ENCODE results near the gene SIL1. TPM values are rescaled to one million over a fixed set of nuclear protein-coding genes. Genes with fewer than 3 reads are reported as not detected.
A peak's percentile ranks its signal among the peaks of the same experiment; 100 is the strongest.

SIL1 gene
- total and polyA plus RNA-seq, 7 donors: 7.8 to 60.8 (median 33.0) TPM

GRCh38 chr5:138956801-138957200, 241.4 kb downstream of the SIL1 start:
- H3K4me3 ChIP-seq: no peak overlapping the region
- no peaks in the 10 kb centered on the region for H3K9me3 ChIP-seq
- H3K27me3 ChIP-seq: no peaks in the 10 kb centered on the region
- WGBS, 2 donors: 97 to 98% methylated on average over 1 of the region's 1 CpG
- DNase-seq: peak; percentile 40
- peaks cover 0 to 39% (median 34%) of the 10 kb centered on the region in 4 donors for H3K4me1 ChIP-seq
- H3K27ac ChIP-seq: no peak overlapping the region
- intact Hi-C loops (cut with DNase I): loop anchor here (10.0 kb wide), 1 partner anchor 308 kb away; no protein-coding TSS in a partner anchor
- TF ChIP-seq CTCF (IDR thresholded peaks at IDR 0.05) (no peak), EP300 (IDR thresholded peaks at IDR 0.05) (no peak), POLR2A (IDR thresholded peaks at IDR 0.05) (no peak), POLR2AphosphoS5 (IDR thresholded peaks at IDR 0.05) (no peak)
- H3K36me3 ChIP-seq: no peaks in the 10 kb centered on the region

- no peak overlapping the region for H3K4me3 ChIP-seq
- no peaks in the 10 kb centered on the region for H3K36me3 ChIP-seq
- H3K9me3 ChIP-seq: no peaks in the 10 kb centered on the region
- TF ChIP-seq EP300 (IDR thresholded peaks at IDR 0.05) (no peak), POLR2A (IDR thresholded peaks at IDR 0.05) (no peak), POLR2AphosphoS5 (IDR thresholded peaks at IDR 0.05) (no peak), CTCF (IDR thresholded peaks at IDR 0.05) (no peak)
- H3K27ac ChIP-seq: peak overlapping the region in 1 of 4 donors; percentile 16
- intact Hi-C loops (cut with DNase I): loop anchor here (10.0 kb wide), 1 partner anchor 309 kb away; no protein-coding TSS in a partner anchor
- DNase-seq: peak; percentile 19
- 89 to 91% methylated on average over 9 of the region's 9 CpGs for WGBS, 2 donors
- H3K4me1 ChIP-seq: peaks cover 0 to 39% (median 38%) of the 10 kb centered on the region in 4 donors
- no peaks in the 10 kb centered on the region for H3K27me3 ChIP-seq
Measured at GRCh38 chr5:138955671-138956295, 242.4 kb downstream of the SIL1 start.

GRCh38 chr5:138955013-138955660, 243.0 kb downstream of the SIL1 start:
- Histone ChIP-seq H3K9me3 (no peaks in the 10 kb centered on the region), H3K27ac (peak overlapping the region in 2 of 4 donors; percentile 16 to 76), H3K27me3 (no peaks in the 10 kb centered on the region), H3K36me3 (no peaks in the 10 kb centered on the region), H3K4me1 (peaks cover 0 to 39% (median 38%) of the 10 kb centered on the region in 4 donors), H3K4me3 (no peak overlapping the region)
- DNase-seq: peak; percentile 67
- 70 to 75% methylated on average over 12 of the region's 12 CpGs for WGBS, 2 donors
- TF ChIP-seq EP300 (IDR thresholded peaks at IDR 0.05) (no peak), CTCF (IDR thresholded peaks at IDR 0.05) (no peak), POLR2AphosphoS5 (IDR thresholded peaks at IDR 0.05) (no peak), POLR2A (IDR thresholded peaks at IDR 0.05) (no peak)
- intact Hi-C loops (cut with DNase I): loop anchor here (10.0 kb wide), 1 partner anchor 310 kb away; no protein-coding TSS in a partner anchor

- TF ChIP-seq CTCF (IDR thresholded peaks at IDR 0.05) (no peak), POLR2AphosphoS5 (IDR thresholded peaks at IDR 0.05) (no peak), EP300 (IDR thresholded peaks at IDR 0.05) (no peak), POLR2A (IDR thresholded peaks at IDR 0.05) (no peak)
Measured at GRCh38 chr5:138954257-138955012, 243.7 kb downstream of the SIL1 start.

More at GRCh38 chr5:138954257-138955012, 243.7 kb downstream of the SIL1 start:
- Histone ChIP-seq H3K4me1 (peaks cover 0 to 39% (median 38%) of the 10 kb centered on the region in 4 donors), H3K4me3 (no peak overlapping the region), H3K36me3 (no peaks in the 10 kb centered on the region), H3K27ac (peak overlapping the region; percentile 70 to 76 (median 76)), H3K27me3 (no peaks in the 10 kb centered on the region), H3K9me3 (no peaks in the 10 kb centered on the region)
- 85 to 88% methylated on average over 4 of the region's 4 CpGs for WGBS, 2 donors
- DNase-seq: peak; percentile 46
- intact Hi-C loops (cut with DNase I): loop anchor here (10.0 kb wide), 1 partner anchor 310 kb away; no protein-coding TSS in a partner anchor
